GM19467 (cell line): Measurements from ENCODE around the gene XPC.

Experiments used
- ATAC-seq: cut with Tn5 transposase; IDR thresholded peaks from one replicate; pipeline ENCODE4 v1.9.1; 2021; ENCODE audit warnings: mild to moderate bottlenecking, moderate library complexity; ENCODE audit not compliant: unreplicated experiment

Gene XPC

GRCh38 chr3:14174483-14174882, 3.9 kb downstream of the XPC start:
- no peak for ATAC-seq

- ATAC-seq, result no peak
Observed at GRCh38 chr3:14172496-14172895, 5.9 kb downstream of the XPC start.

DNA sequence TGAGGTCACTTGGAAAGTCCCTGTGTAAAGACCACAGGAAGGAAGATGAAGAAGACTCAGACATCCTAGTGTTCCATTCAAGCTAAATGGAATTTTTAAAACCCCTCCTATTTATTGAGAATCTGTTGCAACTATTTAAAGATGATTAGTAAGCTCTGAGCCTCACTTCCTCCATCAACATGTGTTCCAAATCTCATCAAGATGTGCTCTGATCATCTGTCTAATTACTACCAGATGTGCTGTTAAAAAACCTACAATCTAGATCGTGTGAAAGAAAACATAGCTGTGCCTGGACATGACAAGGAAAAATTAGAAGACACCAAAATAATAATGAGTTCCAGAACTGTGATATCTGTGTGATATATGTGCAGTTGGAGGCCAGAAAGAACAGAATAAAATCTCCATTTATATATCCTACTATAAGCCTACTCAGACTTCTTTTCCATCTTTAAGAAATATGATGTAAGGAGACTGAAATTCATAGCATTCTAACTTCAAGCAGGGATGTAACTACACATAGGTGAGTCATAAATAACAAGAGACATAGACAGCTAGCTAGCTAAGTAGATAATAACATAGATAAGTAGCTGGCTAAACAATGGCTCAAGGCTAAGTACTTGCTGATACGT, 7.8 kb downstream of the XPC start:
- no peak for ATAC-seq

- no peak for ATAC-seq
Observed at GRCh38 chr3:14169871-14170270, 8.5 kb downstream of the XPC start.

DNA sequence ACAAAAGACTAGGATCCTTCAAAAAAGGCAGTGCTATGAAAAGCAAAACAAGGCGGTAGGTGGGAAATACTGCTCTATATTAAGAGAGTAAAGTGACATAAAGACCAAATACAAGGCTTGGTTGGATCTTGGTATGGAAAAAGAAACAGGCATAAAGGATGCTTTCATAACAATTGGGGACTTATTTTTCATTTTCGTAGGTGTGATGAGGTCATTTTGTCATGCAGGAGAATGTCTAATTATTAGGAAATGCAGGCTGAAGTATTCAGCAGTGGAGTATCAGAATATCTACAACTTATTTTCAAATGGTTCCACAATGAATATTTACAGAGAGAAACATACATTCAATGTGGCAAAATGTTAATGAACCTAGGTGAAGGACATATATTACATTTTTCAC, 9.0 kb downstream of the XPC start:
- ATAC-seq, result no peak

DNA sequence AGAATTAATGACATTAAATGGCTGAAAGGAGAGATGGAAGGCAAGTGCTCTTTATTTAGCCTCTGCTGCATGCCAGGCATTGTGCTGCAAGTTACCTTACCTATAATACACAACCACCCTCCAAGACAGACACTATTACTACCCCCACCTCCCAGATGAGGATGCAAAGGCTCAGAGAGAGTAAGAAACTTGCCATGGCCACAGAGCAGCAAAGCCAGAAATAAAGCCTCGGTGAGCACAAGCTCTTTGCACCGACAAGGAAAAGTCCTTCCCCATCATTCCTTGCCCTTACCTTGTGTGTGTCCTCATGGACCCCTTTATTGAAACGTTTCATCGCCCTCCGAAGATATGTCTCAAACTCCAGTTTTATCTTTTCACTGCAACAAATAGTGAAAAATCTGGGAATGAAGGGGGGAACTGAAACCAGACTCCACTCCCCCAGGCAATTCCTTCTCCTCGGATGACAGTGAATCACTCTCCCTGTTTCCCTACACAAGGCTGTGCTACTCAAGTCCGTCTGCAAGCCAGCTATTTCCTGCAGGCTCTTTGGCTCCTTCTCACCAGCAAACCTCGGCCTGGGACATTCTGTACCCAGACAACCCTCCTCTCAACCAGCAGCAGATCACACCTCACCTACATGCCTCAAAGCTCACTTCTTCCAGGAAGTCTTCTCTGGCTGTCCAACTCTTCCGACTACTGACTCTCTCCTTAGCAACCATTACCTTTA, 11.4 kb downstream of the XPC start:
- no peak for ATAC-seq

GRCh38 chr3:14162178-14162577, 16.2 kb downstream of the XPC start:
- ATAC-seq, result no peak

DNA sequence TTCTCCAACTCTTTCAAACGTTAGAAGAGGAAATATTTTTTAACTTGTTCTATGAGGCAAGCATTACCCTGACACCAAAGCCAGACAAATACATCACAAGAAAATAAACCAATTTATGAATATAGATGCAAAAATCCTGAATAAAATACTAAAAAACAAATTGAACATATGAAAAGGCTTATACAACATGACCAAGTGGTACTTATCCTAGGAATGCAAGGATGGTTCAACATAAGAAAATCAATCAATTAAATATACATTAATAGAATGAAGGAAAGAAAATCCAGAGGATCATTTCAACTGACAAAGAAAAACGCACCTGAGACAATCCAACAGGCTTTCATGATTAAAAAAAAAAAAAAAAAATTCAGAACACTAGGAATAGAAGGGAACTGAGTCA, 17.1 kb downstream of the XPC start:
- no peak for ATAC-seq

DNA sequence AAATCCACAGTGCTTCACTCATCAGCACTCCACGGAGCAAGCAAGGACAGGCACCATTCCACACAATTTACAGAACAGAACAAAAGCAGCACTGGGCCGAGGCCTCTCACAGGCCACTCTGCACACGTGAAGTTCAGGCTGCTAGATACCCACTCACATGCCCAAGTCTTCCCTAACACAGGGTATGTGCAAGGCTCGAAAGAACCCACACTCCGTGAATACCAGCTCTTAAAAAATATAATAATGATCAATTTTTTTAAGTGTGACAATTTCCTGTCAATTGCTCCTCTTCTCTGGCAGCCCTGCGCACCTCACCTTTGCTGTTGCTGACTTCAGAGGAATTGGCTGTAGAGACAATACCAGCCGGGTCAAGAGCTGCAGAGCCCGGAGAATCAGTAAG, 19.0 kb downstream of the XPC start:
- no peak for ATAC-seq

DNA sequence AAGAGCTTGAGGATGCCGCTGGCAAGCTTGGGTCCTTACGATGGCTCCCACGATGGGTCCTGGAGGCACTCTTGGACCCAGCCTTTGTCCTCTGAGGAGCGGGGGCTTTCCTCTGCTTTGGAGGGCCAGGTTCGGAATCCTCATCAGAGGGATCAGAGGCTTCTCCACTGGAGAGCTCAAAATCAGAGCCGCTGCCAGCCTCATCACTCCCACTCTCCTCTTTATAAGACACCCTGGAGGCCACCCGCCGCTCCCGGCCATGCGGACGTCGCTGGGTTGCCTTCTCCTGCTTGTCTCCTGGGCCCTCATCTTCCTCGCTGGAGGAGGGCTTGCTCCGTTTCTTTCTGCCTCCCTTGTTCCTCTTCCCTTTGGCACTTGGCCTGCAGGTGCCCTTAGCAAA, 20.0 kb downstream of the XPC start:
- ATAC-seq, result no peak

- no peak for ATAC-seq
Observed at GRCh38 chr3:14157951-14158350, 20.4 kb downstream of the XPC start.

GRCh38 chr3:14156843-14157561, 21.4 kb downstream of the XPC start:
- ATAC-seq, result no peak

- ATAC-seq, result no peak
Observed at GRCh38 chr3:14156201-14156600, 22.2 kb downstream of the XPC start.

DNA sequence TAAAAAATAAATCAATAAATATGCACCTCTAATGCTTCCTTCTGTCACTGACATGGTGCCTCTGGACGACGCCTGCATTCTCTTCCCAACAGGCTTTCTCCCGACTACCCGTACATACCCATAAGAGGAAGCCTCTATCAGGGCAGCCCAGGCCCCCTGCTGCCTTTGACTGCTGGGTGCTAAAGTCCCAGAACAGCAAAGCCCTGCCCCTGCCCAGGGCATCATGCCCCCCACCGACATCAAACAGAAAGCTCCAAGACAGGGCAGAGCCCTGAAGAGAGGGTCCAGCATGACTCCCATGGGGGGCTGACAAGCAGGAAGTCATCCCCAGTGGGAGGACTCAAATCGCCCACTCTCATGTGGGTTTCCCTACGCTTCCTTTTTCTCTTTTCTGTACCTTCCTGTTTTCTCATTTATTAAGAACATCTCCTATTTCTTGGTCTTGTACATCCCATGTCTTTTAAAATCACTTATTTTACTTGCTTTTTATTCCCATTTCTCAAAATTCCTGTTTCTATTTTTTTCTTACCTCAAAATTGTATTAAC, 23.4 kb downstream of the XPC start:
- ATAC-seq, result no peak

DNA sequence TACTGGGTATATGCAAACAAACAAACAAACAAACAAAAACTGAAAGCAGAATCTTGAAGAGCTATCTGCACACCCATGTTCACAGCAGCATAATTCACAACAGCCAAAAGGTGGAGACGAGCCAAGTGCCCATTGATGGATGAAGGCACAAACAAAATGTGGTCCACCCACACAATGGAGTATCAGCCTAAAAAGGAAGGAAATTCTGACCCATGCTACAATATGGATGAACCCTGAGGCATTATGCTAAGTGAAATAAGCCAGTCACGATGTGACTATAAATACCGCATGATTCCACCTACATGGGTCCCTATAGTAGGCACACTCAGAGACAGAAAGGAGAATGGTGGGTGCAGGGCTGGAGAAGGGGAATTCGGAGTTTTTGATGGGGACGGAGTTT, 24.1 kb downstream of the XPC start:
- no peak for ATAC-seq

GRCh38 chr3:14153663-14154062, 24.7 kb downstream of the XPC start:
- ATAC-seq, result no peak

DNA sequence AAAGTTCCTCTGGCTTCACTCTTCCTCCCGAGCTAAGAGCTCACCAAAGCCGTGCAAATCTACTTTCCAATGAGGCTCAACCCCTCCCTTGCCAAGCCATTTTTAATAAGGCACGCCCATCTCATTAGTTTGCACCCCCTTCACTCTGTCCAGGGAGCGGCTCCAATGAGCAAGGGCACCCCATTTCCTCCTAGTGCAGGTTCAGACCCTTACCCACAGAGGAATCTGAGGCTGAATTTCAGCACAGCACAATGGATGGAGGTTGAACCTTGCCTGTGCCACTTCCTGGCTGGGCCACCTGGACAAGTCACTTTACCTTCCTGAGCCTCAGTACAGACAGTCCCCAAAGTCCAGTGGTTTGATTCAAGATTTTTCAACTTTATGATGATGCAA, 25.4 kb downstream of the XPC start:
- ATAC-seq, result no peak

GRCh38 chr3:14152233-14152962, 26.0 kb downstream of the XPC start:
- no peak for ATAC-seq

GRCh38 chr3:14151471-14152083, 26.8 kb downstream of the XPC start:
- ATAC-seq, result no peak

DNA sequence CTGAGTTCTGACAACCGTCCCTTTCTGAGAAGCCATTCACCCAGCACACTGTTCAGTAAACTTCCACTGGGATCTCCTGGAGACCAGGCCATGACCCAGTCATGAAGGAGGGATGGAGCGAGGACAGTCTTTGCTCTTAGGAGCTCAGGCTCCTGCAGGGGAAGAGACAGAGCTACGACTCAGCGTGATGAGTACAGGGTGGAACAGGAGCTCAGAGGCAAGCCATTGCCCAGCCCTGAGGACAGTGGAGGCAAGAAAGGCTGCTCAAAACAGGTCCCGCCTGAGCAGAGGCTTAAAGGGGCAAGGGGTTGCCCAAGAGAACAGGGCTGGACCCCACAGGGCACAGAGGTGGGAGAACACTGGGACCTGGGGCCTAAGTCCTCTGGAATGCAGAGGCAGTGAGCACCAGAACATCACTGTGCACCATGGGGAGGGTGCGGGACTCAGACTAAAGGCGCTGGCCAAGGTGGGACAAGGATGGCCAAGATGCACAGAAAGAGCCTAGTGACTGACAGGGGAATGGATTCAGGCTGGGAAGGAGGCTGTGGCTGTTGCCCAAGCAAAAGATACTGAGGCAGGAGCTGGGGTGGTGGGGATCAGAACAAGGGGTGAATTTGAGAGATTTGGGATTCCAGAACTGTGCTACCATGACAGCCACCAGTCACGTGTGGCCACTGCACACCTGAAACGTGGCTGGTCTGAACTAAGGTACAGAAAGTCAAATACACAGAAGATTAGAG, 27.7 kb downstream of the XPC start:
- ATAC-seq, result no peak
